ENCODE results near the gene TNFRSF4.

The TNFRSF4 gene

GRCh38 chr1:1175221-1176062 lies 38.5 kb downstream of the TNFRSF4 start:
- Mint-ChIP-seq H3K36me3 (no peaks in the 10 kb centered on the region), H3K9me3 (no peaks in the 10 kb centered on the region), H3K27ac (no peak overlapping the region), H3K4me3 (no peak overlapping the region), H3K4me1 (peaks cover 15 to 68% of the 10 kb centered on the region in 2 donors), H3K27me3 (peaks cover 21 to 31% of the 10 kb centered on the region in 2 donors)
- ATAC-seq (replicated peaks) = no peak
- no peak for DNase-seq

GRCh38 chr1:1173793-1174415 lies 40.0 kb downstream of the TNFRSF4 start, which contains the start of gene TTLL10:
TSS of gene TTLL10 (plus strand) at chr1:1173880. CDS start at chr1:1179216, 5,336 bp downstream.
- Mint-ChIP-seq H3K27me3 (peaks cover 21 to 36% of the 10 kb centered on the region in 2 donors), H3K27ac (peak within 1 kb of the TSS; percentile 25), H3K4me3 (peak within 1 kb of the TSS; percentile 4 to 53), H3K36me3 (no peaks in the 10 kb centered on the region), H3K4me1 (peaks cover 21 to 75% of the 10 kb centered on the region in 2 donors), H3K9me3 (no peaks in the 10 kb centered on the region)
- DNase-seq (no peak), ATAC-seq (replicated peaks) (peak in 1 of 2 donors; percentile 18)

- peaks cover 21 to 74% of the 10 kb centered on the region in 2 donors for H3K4me1 Mint-ChIP-seq
- H3K27ac Mint-ChIP-seq = no peak overlapping the region
- H3K36me3 Mint-ChIP-seq = no peaks in the 10 kb centered on the region
- H3K9me3 Mint-ChIP-seq = no peaks in the 10 kb centered on the region
- peaks cover 21 to 34% of the 10 kb centered on the region in 2 donors for H3K27me3 Mint-ChIP-seq
- ATAC-seq (replicated peaks) = no peak
- H3K4me3 Mint-ChIP-seq = peak overlapping the region; percentile 4 to 53
- DNase-seq = no peak
Measured at GRCh38 chr1:1173061-1173792, 40.7 kb downstream of the TNFRSF4 start.

- Mint-ChIP-seq H3K4me3 (peak overlapping the region; percentile 15 to 59), H3K27me3 (peaks cover 16 to 21% of the 10 kb centered on the region in 2 donors), H3K4me1 (peaks cover 18 to 65% of the 10 kb centered on the region in 2 donors), H3K9me3 (no peaks in the 10 kb centered on the region), H3K27ac (peak overlapping the region; percentile 81), H3K36me3 (no peaks in the 10 kb centered on the region)
- ATAC-seq (replicated peaks) (peak; percentile 85 to 90), DNase-seq (peak; percentile 77)
Measured at GRCh38 chr1:1171546-1172340, 42.2 kb downstream of the TNFRSF4 start.

GRCh38 chr1:1171161-1171545 lies 42.8 kb downstream of the TNFRSF4 start:
- Mint-ChIP-seq H3K4me1 (peaks cover 17 to 62% of the 10 kb centered on the region in 2 donors), H3K9me3 (no peaks in the 10 kb centered on the region), H3K4me3 (peak overlapping the region; percentile 10 to 15), H3K27ac (no peak overlapping the region), H3K36me3 (no peaks in the 10 kb centered on the region), H3K27me3 (peaks cover 13 to 15% of the 10 kb centered on the region in 2 donors)
- no peak for DNase-seq
- ATAC-seq (replicated peaks) = no peak

- Mint-ChIP-seq H3K36me3 (no peaks in the 10 kb centered on the region), H3K9me3 (no peaks in the 10 kb centered on the region), H3K27ac (no peak overlapping the region), H3K27me3 (peaks cover 6 to 13% of the 10 kb centered on the region in 2 donors), H3K4me3 (peak overlapping the region; percentile 14 to 64), H3K4me1 (peaks cover 17 to 62% of the 10 kb centered on the region in 2 donors)
- no peak for ATAC-seq (replicated peaks)
- DNase-seq = no peak
Measured at GRCh38 chr1:1170215-1171091, 43.5 kb downstream of the TNFRSF4 start.

GRCh38 chr1:1169429-1170214 lies 44.3 kb downstream of the TNFRSF4 start:
- no peak for DNase-seq
- Mint-ChIP-seq H3K27me3 (peaks cover 4 to 14% of the 10 kb centered on the region in 2 donors), H3K27ac (no peak overlapping the region), H3K4me3 (peak overlapping the region; percentile 14 to 64), H3K36me3 (no peaks in the 10 kb centered on the region), H3K9me3 (no peaks in the 10 kb centered on the region), H3K4me1 (peaks cover 16 to 63% of the 10 kb centered on the region in 2 donors)
- peak in 1 of 2 donors; percentile 4 for ATAC-seq (replicated peaks)

- Mint-ChIP-seq H3K9me3 (no peaks in the 10 kb centered on the region), H3K4me1 (peaks cover 16 to 58% of the 10 kb centered on the region in 2 donors), H3K27ac (no peak overlapping the region), H3K4me3 (no peak overlapping the region), H3K36me3 (no peaks in the 10 kb centered on the region), H3K27me3 (peaks cover 0 to 21% of the 10 kb centered on the region in 2 donors)
- DNase-seq (no peak), ATAC-seq (replicated peaks) (no peak)
Measured at GRCh38 chr1:1168451-1169411, 45.2 kb downstream of the TNFRSF4 start.

- H3K9me3 Mint-ChIP-seq = no peaks in the 10 kb centered on the region
- ATAC-seq (replicated peaks) = no peak
- H3K4me3 Mint-ChIP-seq = no peak overlapping the region
- H3K27ac Mint-ChIP-seq = no peak overlapping the region
- H3K4me1 Mint-ChIP-seq = peaks cover 16 to 50% of the 10 kb centered on the region in 2 donors
- peaks cover 0 to 22% of the 10 kb centered on the region in 2 donors for H3K27me3 Mint-ChIP-seq
- DNase-seq = no peak
- H3K36me3 Mint-ChIP-seq = no peaks in the 10 kb centered on the region
Measured at GRCh38 chr1:1167841-1168450, 46.0 kb downstream of the TNFRSF4 start.

GRCh38 chr1:1167398-1167821 lies 46.5 kb downstream of the TNFRSF4 start:
- ATAC-seq (replicated peaks) = no peak
- H3K27ac Mint-ChIP-seq = no peak overlapping the region
- no peak overlapping the region for H3K4me3 Mint-ChIP-seq
- H3K27me3 Mint-ChIP-seq = peaks cover 0 to 22% of the 10 kb centered on the region in 2 donors
- no peak for DNase-seq
- no peaks in the 10 kb centered on the region for H3K9me3 Mint-ChIP-seq
- no peaks in the 10 kb centered on the region for H3K36me3 Mint-ChIP-seq
- H3K4me1 Mint-ChIP-seq = peaks cover 16 to 45% of the 10 kb centered on the region in 2 donors
